HEK293T (cell line): ENCODE data around the gene LRRC75B.

Experiments used
- CTCF ChIA-PET: fragments of 350-600 bp; formaldehyde crosslinking; extraction: SDS; loops from one replicate; lab custom pipeline; 2021; ENCODE audit warnings: antibody characterized with exemption, inconsistent platforms; lab: Yijun Ruan, JAX
- POLR2A ChIA-PET: fragments of 350-600 bp; formaldehyde crosslinking; extraction: SDS; loops from one replicate; lab custom pipeline; 2020; ENCODE audit warnings: antibody characterized with exemption, inconsistent platforms; lab: Yijun Ruan, JAX
- DNase-seq: peaks from one replicate; pipeline ENCODE4 v3.0.0; 2012; ENCODE audit warnings: mixed read lengths; ENCODE audit errors: extremely low spot score
- ARNT ChIP-seq: fragments of 450-650 bp; IDR thresholded peaks from 2 replicates; pipeline ENCODE4 v1.6.1; 2017; ENCODE audit warnings: mild to moderate bottlenecking
- BHLHE40 ChIP-seq: fragments of 450-650 bp; IDR thresholded peaks from 2 replicates; pipeline ENCODE4 v1.6.1; 2016; ENCODE audit warnings: mild to moderate bottlenecking, moderate library complexity, borderline replicate concordance
- CTBP1 ChIP-seq: fragments of 450-650 bp; IDR thresholded peaks from 2 replicates; pipeline ENCODE4 v1.6.1; 2016; ENCODE audit warnings: borderline replicate concordance
- ELF4 ChIP-seq: fragments of 450-650 bp; IDR thresholded peaks from 2 replicates; pipeline ENCODE4 v1.6.1; 2017; ENCODE audit warnings: antibody characterized with exemption
- FOXA1 ChIP-seq: fragments of 450-650 bp; IDR thresholded peaks from 2 replicates; pipeline ENCODE4 v1.6.1; 2016; ENCODE audit warnings: mild to moderate bottlenecking
- FOXK2 ChIP-seq: fragments of 450-650 bp; IDR thresholded peaks from 2 replicates; pipeline ENCODE4 v1.6.1; 2016; ENCODE audit warnings: mild to moderate bottlenecking
- FOXM1 ChIP-seq: fragments of 450-650 bp; IDR thresholded peaks from 2 replicates; pipeline ENCODE4 v1.6.1; 2017; ENCODE audit warnings: mild to moderate bottlenecking, borderline replicate concordance
- HDGF ChIP-seq: fragments of 450-650 bp; IDR thresholded peaks from 2 replicates; pipeline ENCODE4 v1.6.1; 2017; ENCODE audit warnings: antibody characterized with exemption, borderline replicate concordance
- L3MBTL2 ChIP-seq: fragments of 450-650 bp; conservative IDR thresholded peaks from 2 replicates; pipeline ENCODE4 v1.6.1; 2016; ENCODE audit warnings: mild to moderate bottlenecking
- LEF1 ChIP-seq: fragments of 450-650 bp; IDR thresholded peaks from 2 replicates; pipeline ENCODE4 v1.6.1; 2017; ENCODE audit warnings: mild to moderate bottlenecking, borderline replicate concordance
- NFRKB ChIP-seq: fragments of 450-650 bp; IDR thresholded peaks from 2 replicates; pipeline ENCODE4 v1.6.1; 2016; ENCODE audit warnings: mild to moderate bottlenecking, moderate library complexity
- PKNOX1 ChIP-seq: fragments of 450-650 bp; IDR thresholded peaks from 2 replicates; pipeline ENCODE4 v1.6.1; 2016
- SP1 ChIP-seq: fragments of 450-650 bp; IDR thresholded peaks from 2 replicates; pipeline ENCODE4 v1.6.1; 2017
- SUZ12 ChIP-seq: fragments of 450-650 bp; IDR thresholded peaks from 2 replicates; pipeline ENCODE4 v1.6.1; 2016; ENCODE audit warnings: mild to moderate bottlenecking
- TARDBP ChIP-seq: fragments of 450-650 bp; IDR thresholded peaks from 2 replicates; pipeline ENCODE4 v1.6.1; 2016
- ZNF384 ChIP-seq: fragments of 450-650 bp; IDR thresholded peaks from 2 replicates; pipeline ENCODE4 v1.6.1; 2016

LRRC75B gene

GRCh38 chr22:24541681-24542515 is 51.0 kb downstream of the LRRC75B start:
- TF ChIP-seq BHLHE40: no peak
- TF ChIP-seq ZNF384: no peak
- TF ChIP-seq LEF1: no peak
- TF ChIP-seq CTBP1: no peak
- no peak for TF ChIP-seq PKNOX1
- TF ChIP-seq TARDBP: no peak
- TF ChIP-seq FOXA1: no peak
- no peak for TF ChIP-seq ARNT
- no peak for TF ChIP-seq ELF4
- TF ChIP-seq SP1: no peak
- TF ChIP-seq FOXM1: no peak
- TF ChIP-seq HDGF: no peak
- TF ChIP-seq L3MBTL2: no peak
- no peak for TF ChIP-seq NFRKB
- no peak for TF ChIP-seq SUZ12
- CTCF ChIA-PET: interaction anchor here (0.6 kb wide), 1 partner anchor 1003 kb away, joined by 4 read pairs; no protein-coding TSS in a partner anchor
- DNase-seq: no peak
- POLR2A ChIA-PET: no interaction called here

- TF ChIP-seq TARDBP: no peak
- no peak for TF ChIP-seq PKNOX1
- no peak for TF ChIP-seq BHLHE40
- no peak for TF ChIP-seq ZNF384
- no peak for TF ChIP-seq L3MBTL2
- no peak for TF ChIP-seq LEF1
- TF ChIP-seq CTBP1: no peak
- TF ChIP-seq FOXA1: no peak
- no peak for TF ChIP-seq ELF4
- no peak for TF ChIP-seq SP1
- no peak for TF ChIP-seq HDGF
- TF ChIP-seq NFRKB: no peak
- no peak for TF ChIP-seq SUZ12
- POLR2A ChIA-PET: interaction anchor here (2.6 kb wide), 1 partner anchor 15 kb away, joined by 13 read pairs; the partner anchor contains the start of genes GUCD1 and SNRPD3
- CTCF ChIA-PET: no interaction called here
- DNase-seq: no peak
Observed at GRCh38 chr22:24540470-24540869, 52.4 kb downstream of the LRRC75B start.

GRCh38 chr22:24536089-24536488 is 56.8 kb downstream of the LRRC75B start:
- ChIA-PET POLR2A (no interaction called here), CTCF (interaction anchor here (0.5 kb wide), 1 partner anchor 78 kb away, joined by 4 read pairs; no protein-coding TSS in a partner anchor)
- no peak for TF ChIP-seq L3MBTL2
- TF ChIP-seq TARDBP: no peak
- no peak for TF ChIP-seq FOXM1
- TF ChIP-seq ELF4: no peak
- no peak for TF ChIP-seq ZNF384
- no peak for TF ChIP-seq LEF1
- no peak for TF ChIP-seq HDGF
- no peak for TF ChIP-seq FOXK2
- TF ChIP-seq BHLHE40: no peak
- TF ChIP-seq FOXA1: no peak
- TF ChIP-seq SP1: no peak
- no peak for TF ChIP-seq SUZ12
- no peak for TF ChIP-seq CTBP1
- no peak for TF ChIP-seq NFRKB
- no peak for TF ChIP-seq ARNT
- TF ChIP-seq PKNOX1: no peak
- no peak for DNase-seq
